HepG2 (cell line): ENCODE measurements around the gene KLK7. TPM values are rescaled to one million over a fixed set of nuclear protein-coding genes. Genes with fewer than 3 reads are reported as not detected.

Source experiments
- ATAC-seq: fragments of 200-7000 bp; cut with Tn5 transposase; 3 replicates; pipeline ENCODE4 v1.9.1; 2020; ENCODE audit warnings: mild to moderate bottlenecking, moderate library complexity
- BruUV-seq: library from RNA; stranded (reverse); fragments of 400-500 nt; replicated peaks from 2 replicates; lab custom pipeline; 2021; lab: Mats Ljungman, UMichigan
- CTCF ChIA-PET: fragments of 300-600 bp; formaldehyde crosslinking; extraction: SDS; loops from one replicate; lab custom pipeline; 2021; ENCODE audit warnings: low total read pairs, inconsistent platforms, low intra/inter-chr PET ratio; lab: Yijun Ruan, JAX
- POLR2A ChIA-PET: fragments of 350-600 bp; sonication (Branson Sonifier 250); formaldehyde crosslinking; loops from one replicate; lab custom pipeline; 2020; ENCODE audit warnings: antibody characterized with exemption, inconsistent platforms; lab: Yijun Ruan, JAX
- DNase-seq: peaks from one replicate; pipeline ENCODE4 v3.0.0-alpha.2; 2015; ENCODE audit warnings: low spot score
- FAIRE-seq: peaks from 3 replicates; lab custom pipeline; 2011; peaks lifted over from hg19 to GRCh38; lab: Jason Lieb, UNC
- H2AFZ ChIP-seq: one replicate; pipeline ENCODE4 v1.6.1; 2011; ENCODE audit warnings: low read length, inconsistent platforms
- H3K27ac ChIP-seq: fragments of 300-600 bp; 3 replicates; pipeline ENCODE4 v1.8.0; 2011; ENCODE audit warnings: mixed run types, mild to moderate bottlenecking, mixed read lengths, low read length, inconsistent platforms; ENCODE audit not compliant: insufficient read depth; ENCODE audit errors: extremely low read length
- H3K27me3 ChIP-seq, 2 experiments: fragments of 200-600 bp in 1 of 2; 2 replicates in 1 of 2; 3 replicates in 1 of 2; pipeline versions ENCODE4 v1.6.0 to v1.8.0; 2011; ENCODE audit warnings: low read length in 2 of 2, mild to moderate bottlenecking in 2 of 2, moderate library complexity in 2 of 2, inconsistent platforms in 1 of 2; ENCODE audit not compliant: insufficient read depth in 2 of 2, control insufficient read depth in 1 of 2
- H3K36me3 ChIP-seq, 2 experiments: fragments of 200-600 bp in 1 of 2; replicated peaks in 1 of 2; 2 replicates in 1 of 2; 3 replicates in 1 of 2; pipeline versions ENCODE4 v1.5.1 to v1.8.0; 2011; ENCODE audit warnings: low read length in 2 of 2, inconsistent platforms in 1 of 2; ENCODE audit not compliant: insufficient read depth in 2 of 2, control insufficient read depth in 1 of 2
- H3K4me1 ChIP-seq: 2 replicates; pipeline ENCODE4 v1.5.1; 2012; ENCODE audit warnings: low read length, inconsistent platforms; ENCODE audit not compliant: insufficient read depth
- H3K4me2 ChIP-seq: 2 replicates; pipeline ENCODE4 v1.6.0; 2011; ENCODE audit warnings: low read depth, low read length, inconsistent platforms
- H3K4me3 ChIP-seq, 3 experiments: fragments of 200-600 bp in 1 of 3; sonication (generic), shearing (Covaris generic) in 1 of 3; replicated peaks in 1 of 3; 2 replicates each; pipeline ENCODE4 v1.5.1; 2011 to 2016; ENCODE audit warnings: low read length in 3 of 3, inconsistent platforms in 2 of 3, low read depth in 2 of 3, mild to moderate bottlenecking in 2 of 3, control low read depth in 1 of 3, mixed read lengths in 1 of 3; ENCODE audit not compliant: insufficient read depth in 1 of 3
- H3K79me2 ChIP-seq: one replicate; pipeline ENCODE4 v1.6.1; 2011; ENCODE audit warnings: low read length, inconsistent platforms; ENCODE audit not compliant: insufficient read depth
- H3K9ac ChIP-seq: 2 replicates; pipeline ENCODE4 v1.6.0; 2011; ENCODE audit warnings: mild to moderate bottlenecking, low read depth, low read length, inconsistent platforms; ENCODE audit not compliant: insufficient read depth
- H3K9me3 ChIP-seq: 2 replicates; pipeline ENCODE4 v1.5.1; 2012; ENCODE audit warnings: mild to moderate bottlenecking, low read length
- H4K20me1 ChIP-seq: 2 replicates; pipeline ENCODE4 v1.6.0; 2011; ENCODE audit warnings: inconsistent platforms, mild to moderate bottlenecking, low read length, moderate library complexity; ENCODE audit not compliant: insufficient read depth
- CHD2 ChIP-seq: IDR thresholded peaks from 2 replicates; pipeline ENCODE4 v1.6.1; 2011; ENCODE audit warnings: low read depth, low read length, improper control_type of control experiment
- DNMT1 ChIP-seq: sonication (generic); formaldehyde crosslinking; IDR thresholded peaks from 2 replicates; pipeline ENCODE4 v1.5.1; 2020; ENCODE audit warnings: mild to moderate bottlenecking, missing genetic modification reagents
- HMGXB3 ChIP-seq: sonication (generic); formaldehyde crosslinking; IDR thresholded peaks from 2 replicates; pipeline ENCODE4 v1.4.0; 2020; ENCODE audit warnings: missing genetic modification reagents, borderline replicate concordance
- MIXL1 ChIP-seq: IDR thresholded peaks from 2 replicates; pipeline ENCODE4 v1.6.1; 2016
- PCBP1 ChIP-seq: fragments of 200-400 bp; formaldehyde crosslinking; IDR thresholded peaks from 2 replicates; pipeline ENCODE4 v1.6.1; 2017; ENCODE audit warnings: mild to moderate bottlenecking, low read depth, low read length, borderline replicate concordance
- TRIM24 ChIP-seq: sonication (generic); formaldehyde crosslinking; IDR thresholded peaks from 2 replicates; pipeline ENCODE4 v1.8.0; 2022; ENCODE audit warnings: mild to moderate bottlenecking, missing genetic modification reagents
- ZNF496 ChIP-seq: sonication (generic); formaldehyde crosslinking; IDR thresholded peaks from 2 replicates; pipeline ENCODE4 v1.8.1; 2023; ENCODE audit warnings: mild to moderate bottlenecking, moderate library complexity, missing genetic modification reagents; ENCODE audit not compliant: insufficient replicate concordance
- ZNF850 ChIP-seq: sonication (generic); formaldehyde crosslinking; conservative IDR thresholded peaks from 2 replicates; pipeline ENCODE4 v1.9.0; 2021; ENCODE audit warnings: mild to moderate bottlenecking, missing genetic modification reagents
- WGBS: methylation state at CpG from one replicate; pipeline ENCODE4 v1.1.6; 2017; ENCODE audit warnings: low lambda C conversion rate; 5-methylcytosine and 5-hydroxymethylcytosine counted together
- in situ Hi-C: cut with HindIII; loops from 2 replicates; pipeline ENCODE4 v1.10.0; 2017; ENCODE audit warnings: low pct_unique_long_range_greater_than_20kb; ENCODE audit not compliant: extremely low pct_ligation_motif_present
- intact Hi-C: fragments of 100-400 bp; cut with micrococcal nuclease; formaldehyde crosslinking; loops from one replicate; pipeline ENCODE4 v1.10.0; 2022; ENCODE audit not compliant: unreplicated experiment
- polyA plus RNA-seq, 8 experiments: library from polyadenylated mRNA; depleted of rRNA in 3 of 8; stranded (reverse) in 7 of 8; unstranded in 1 of 8; fragments of >200 nt; fragmentation: Illumina TruSeq in 4 of 8; extraction: Trizol in 4 of 8; gene quantifications; 2 replicates each; pipeline versions ENCODE4 v1.2.1 to v1.2.3, GENCODE V29; 2011 to 2016; ENCODE audit warnings: low read depth in 4 of 8, missing spikeins in 1 of 8, mixed read lengths in 1 of 8; ENCODE audit not compliant: insufficient read depth in 1 of 8
- total RNA-seq, 5 experiments: library from RNA; depleted of rRNA; stranded (reverse); fragments of >200 nt; fragmentation: Illumina TruSeq; extraction: Trizol; gene quantifications; 2 replicates each; pipeline ENCODE4 v1.2.3, GENCODE V29; 2016; ENCODE audit warnings: low read depth in 1 of 5
- TF ChIP-seq, protein P1 (sequence below): sonication (generic); formaldehyde crosslinking; IDR thresholded peaks from 2 replicates; pipeline ENCODE4 v1.5.1; 2020; ENCODE audit warnings: mild to moderate bottlenecking, missing genetic modification reagents, borderline replicate concordance
- TF ChIP-seq, protein P2 (sequence below): sonication (generic); formaldehyde crosslinking; IDR thresholded peaks from 2 replicates; pipeline ENCODE4 v1.4.0; 2020; ENCODE audit warnings: missing genetic modification reagents, mild to moderate bottlenecking, borderline replicate concordance

The KLK7 gene
- total and polyA plus RNA-seq, 2 of the 13 experiments (the other 11 are each of a cell fraction or from before 2014, with no cell fraction given) = not detected

- no peak overlapping the region for H3K27ac ChIP-seq
- FAIRE-seq = no peak
- intact Hi-C loops = no loop called here
- WGBS = 21% methylated on average over 7 of the region's 11 CpGs
- no peaks in the 10 kb centered on the region for H3K79me2 ChIP-seq
- H3K4me1 ChIP-seq = no peaks in the 10 kb centered on the region
- H2AFZ ChIP-seq = no peak overlapping the region
- CTCF ChIA-PET = no interaction called here
- H4K20me1 ChIP-seq = no peaks in the 10 kb centered on the region
- H3K9me3 ChIP-seq = no peaks in the 10 kb centered on the region
- TF ChIP-seq, protein P1, sequence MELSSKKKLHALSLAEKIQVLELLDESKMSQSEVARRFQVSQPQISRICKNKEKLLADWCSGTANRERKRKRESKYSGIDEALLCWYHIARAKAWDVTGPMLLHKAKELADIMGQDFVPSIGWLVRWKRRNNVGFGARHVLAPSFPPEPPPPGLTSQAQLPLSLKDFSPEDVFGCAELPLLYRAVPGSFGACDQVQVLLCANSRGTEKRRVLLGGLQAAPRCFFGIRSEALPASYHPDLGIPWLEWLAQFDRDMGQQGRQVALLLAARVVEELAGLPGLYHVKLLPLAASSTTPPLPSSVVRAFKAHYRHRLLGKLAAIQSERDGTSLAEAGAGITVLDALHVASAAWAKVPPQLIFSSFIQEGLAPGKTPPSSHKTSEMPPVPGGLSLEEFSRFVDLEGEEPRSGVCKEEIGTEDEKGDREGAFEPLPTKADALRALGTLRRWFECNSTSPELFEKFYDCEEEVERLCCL = no peak
- TF ChIP-seq MIXL1 (CRISPR knock-in tag) (no peak), DNMT1 (CRISPR knock-in tag) (no peak), ZNF496 (CRISPR knock-in tag) (no peak), ZNF850 (CRISPR knock-in tag) (no peak)
- TF ChIP-seq, all 625 proteins: peak for 0
- in situ Hi-C loops = no loop called here
- no peak overlapping the region for H3K4me2 ChIP-seq
- BruUV-seq = no TSS peak
- H3K27me3 ChIP-seq = no peaks in the 10 kb centered on the region; a peak in 2 of 5 replicates
- no peak overlapping the region for H3K9ac ChIP-seq
- DNase-seq (no peak), ATAC-seq (no peak)
- no peaks in the 10 kb centered on the region for H3K36me3 ChIP-seq
- POLR2A ChIA-PET = no interaction called here
- no peak overlapping the region for H3K4me3 ChIP-seq
Observed at GRCh38 chr19:50981587-50982146, 2.0 kb downstream of the KLK7 start.

DNA sequence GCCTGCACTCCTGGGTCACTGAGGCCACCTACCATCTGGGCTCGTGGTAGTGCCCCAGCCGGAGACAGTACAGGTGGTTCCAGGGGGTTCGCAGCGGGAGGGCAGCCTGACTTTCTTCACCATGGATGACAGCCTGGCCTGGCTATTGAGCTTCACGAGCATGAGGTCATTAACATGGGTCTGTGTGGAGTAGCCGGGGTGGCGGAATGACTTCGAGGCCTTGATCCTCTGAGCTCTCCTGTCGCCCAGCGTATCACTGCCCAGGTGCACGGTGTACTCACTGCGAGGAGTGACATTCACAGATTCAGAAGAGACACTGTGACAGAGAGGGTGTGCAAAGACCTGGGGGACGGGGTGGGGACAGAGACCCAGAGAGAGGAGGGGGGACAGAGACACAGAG lies 3.5 kb downstream of the KLK7 start:
- no peaks in the 10 kb centered on the region for H3K79me2 ChIP-seq
- no TSS peak for BruUV-seq
- no peaks in the 10 kb centered on the region for H4K20me1 ChIP-seq
- no peak overlapping the region for H3K4me3 ChIP-seq
- no peaks in the 10 kb centered on the region for H3K9me3 ChIP-seq
- H3K4me1 ChIP-seq = no peaks in the 10 kb centered on the region
- WGBS = 13% methylated on average over 6 of the region's 13 CpGs
- H3K4me2 ChIP-seq = no peak overlapping the region
- no peak overlapping the region for H2AFZ ChIP-seq
- no peak overlapping the region for H3K27ac ChIP-seq
- H3K36me3 ChIP-seq = no peaks in the 10 kb centered on the region
- no peaks in the 10 kb centered on the region; a peak in 1 of 5 replicates for H3K27me3 ChIP-seq
- ChIA-PET CTCF (no interaction called here), POLR2A (no interaction called here)
- H3K9ac ChIP-seq = no peak overlapping the region
- no peak for FAIRE-seq
- DNase-seq = no peak
- intact Hi-C loops (no loop called here), in situ Hi-C loops (no loop called here)
- peak; percentile 53 for ATAC-seq
- TF ChIP-seq HMGXB3 (no peak), TRIM24 (CRISPR knock-in tag) (no peak), CHD2 (no peak), PCBP1 (no peak)
- TF ChIP-seq, protein P2, sequence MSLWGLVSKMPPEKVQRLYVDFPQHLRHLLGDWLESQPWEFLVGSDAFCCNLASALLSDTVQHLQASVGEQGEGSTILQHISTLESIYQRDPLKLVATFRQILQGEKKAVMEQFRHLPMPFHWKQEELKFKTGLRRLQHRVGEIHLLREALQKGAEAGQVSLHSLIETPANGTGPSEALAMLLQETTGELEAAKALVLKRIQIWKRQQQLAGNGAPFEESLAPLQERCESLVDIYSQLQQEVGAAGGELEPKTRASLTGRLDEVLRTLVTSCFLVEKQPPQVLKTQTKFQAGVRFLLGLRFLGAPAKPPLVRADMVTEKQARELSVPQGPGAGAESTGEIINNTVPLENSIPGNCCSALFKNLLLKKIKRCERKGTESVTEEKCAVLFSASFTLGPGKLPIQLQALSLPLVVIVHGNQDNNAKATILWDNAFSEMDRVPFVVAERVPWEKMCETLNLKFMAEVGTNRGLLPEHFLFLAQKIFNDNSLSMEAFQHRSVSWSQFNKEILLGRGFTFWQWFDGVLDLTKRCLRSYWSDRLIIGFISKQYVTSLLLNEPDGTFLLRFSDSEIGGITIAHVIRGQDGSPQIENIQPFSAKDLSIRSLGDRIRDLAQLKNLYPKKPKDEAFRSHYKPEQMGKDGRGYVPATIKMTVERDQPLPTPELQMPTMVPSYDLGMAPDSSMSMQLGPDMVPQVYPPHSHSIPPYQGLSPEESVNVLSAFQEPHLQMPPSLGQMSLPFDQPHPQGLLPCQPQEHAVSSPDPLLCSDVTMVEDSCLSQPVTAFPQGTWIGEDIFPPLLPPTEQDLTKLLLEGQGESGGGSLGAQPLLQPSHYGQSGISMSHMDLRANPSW (CRISPR knock-in tag) = no peak
